Duodenal mucosa (tissue), 2 donors: Measurements from ENCODE around the gene NXPH4.

Experiments
- H3K27ac ChIP-seq: one replicate; pipeline ENCODE4 v1.7.0; 2013; ENCODE audit warnings: low read depth, low read length
- H3K27me3 ChIP-seq, 2 donors: one replicate each; pipeline ENCODE4 v1.7.0; 2013; ENCODE audit warnings: low read length in 2 of 2, control low read depth in 1 of 2; ENCODE audit not compliant: insufficient read depth in 2 of 2, control insufficient read depth in 1 of 2
- H3K36me3 ChIP-seq, 2 donors: one replicate each; pipeline ENCODE4 v1.7.0; 2013; ENCODE audit warnings: low read length in 2 of 2, control low read depth in 1 of 2; ENCODE audit not compliant: insufficient read depth in 2 of 2, control insufficient read depth in 1 of 2
- H3K4me1 ChIP-seq, 2 donors: one replicate each; pipeline ENCODE4 v1.7.0; 2013; ENCODE audit warnings: low read length in 2 of 2, control low read depth in 1 of 2; ENCODE audit not compliant: insufficient read depth in 2 of 2, control insufficient read depth in 1 of 2
- H3K4me3 ChIP-seq, 2 donors: one replicate each; pipeline ENCODE4 v1.7.0; 2013; ENCODE audit warnings: low read length in 2 of 2, low read depth in 1 of 2
- H3K9ac ChIP-seq, 2 donors: one replicate each; pipeline ENCODE4 v1.7.0; 2013; ENCODE audit warnings: low read length in 2 of 2, low read depth in 1 of 2
- H3K9me3 ChIP-seq, 2 donors: one replicate each; pipeline ENCODE4 v1.7.0; 2013; ENCODE audit warnings: low read length in 2 of 2, control low read depth in 1 of 2; ENCODE audit not compliant: control insufficient read depth in 1 of 2

Gene NXPH4

DNA sequence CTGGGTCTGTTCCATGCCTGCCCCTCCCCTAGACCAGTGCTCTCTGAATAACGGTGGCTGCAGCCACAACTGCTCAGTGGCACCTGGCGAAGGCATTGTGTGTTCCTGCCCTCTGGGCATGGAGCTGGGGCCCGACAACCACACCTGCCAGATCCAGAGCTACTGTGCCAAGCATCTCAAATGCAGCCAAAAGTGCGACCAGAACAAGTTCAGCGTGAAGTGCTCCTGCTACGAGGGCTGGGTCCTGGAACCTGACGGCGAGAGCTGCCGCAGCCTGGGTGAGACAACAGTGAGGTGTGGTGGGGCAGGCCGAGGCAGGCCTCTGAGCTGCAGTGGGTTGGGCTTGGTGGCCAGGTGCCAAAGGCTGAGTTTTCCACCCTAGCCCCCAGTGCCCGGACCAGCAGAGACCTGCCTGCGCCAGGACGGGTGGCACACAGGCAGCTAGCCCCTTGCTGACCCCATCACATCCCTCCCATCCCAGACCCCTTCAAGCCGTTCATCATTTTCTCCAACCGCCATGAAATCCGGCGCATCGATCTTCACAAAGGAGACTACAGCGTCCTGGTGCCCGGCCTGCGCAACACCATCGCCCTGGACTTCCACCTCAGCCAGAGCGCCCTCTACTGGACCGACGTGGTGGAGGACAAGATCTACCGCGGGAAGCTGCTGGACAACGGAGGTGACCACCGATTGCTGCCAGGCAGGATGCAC is 41.0 kb upstream of the NXPH4 start:
- Histone ChIP-seq H3K9me3 (no peaks in the 10 kb centered on the region), H3K9ac (no peak overlapping the region), H3K27me3 (no peaks in the 10 kb centered on the region), H3K27ac (no peak overlapping the region), H3K4me3 (no peak overlapping the region), H3K36me3 (peaks cover 44 to 78% of the 10 kb centered on the region in 2 donors), H3K4me1 (no peaks in the 10 kb centered on the region)

DNA sequence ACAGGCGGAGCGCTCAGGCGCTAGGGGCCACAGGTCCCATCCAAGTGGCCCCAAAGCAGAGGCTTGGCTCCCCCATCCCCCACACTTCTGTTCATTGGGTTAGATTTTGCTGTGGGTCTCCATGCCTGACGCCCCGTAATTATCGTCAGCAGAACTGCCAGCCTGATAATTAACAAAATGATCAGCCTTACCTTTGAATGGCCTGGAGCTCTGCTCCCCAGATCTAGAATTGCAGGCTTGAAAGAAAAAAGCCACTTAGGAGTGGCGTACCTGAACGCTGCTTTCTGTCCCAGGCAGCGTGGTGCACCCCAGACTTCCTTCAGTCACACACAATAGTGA is 40.5 kb upstream of the NXPH4 start:
- H3K9ac ChIP-seq, result no peak overlapping the region
- no peak overlapping the region for H3K27ac ChIP-seq
- peaks cover 45 to 84% of the 10 kb centered on the region in 2 donors for H3K36me3 ChIP-seq
- no peaks in the 10 kb centered on the region for H3K4me1 ChIP-seq
- H3K27me3 ChIP-seq, result no peaks in the 10 kb centered on the region
- H3K4me3 ChIP-seq, result no peak overlapping the region
- H3K9me3 ChIP-seq, result no peaks in the 10 kb centered on the region

DNA sequence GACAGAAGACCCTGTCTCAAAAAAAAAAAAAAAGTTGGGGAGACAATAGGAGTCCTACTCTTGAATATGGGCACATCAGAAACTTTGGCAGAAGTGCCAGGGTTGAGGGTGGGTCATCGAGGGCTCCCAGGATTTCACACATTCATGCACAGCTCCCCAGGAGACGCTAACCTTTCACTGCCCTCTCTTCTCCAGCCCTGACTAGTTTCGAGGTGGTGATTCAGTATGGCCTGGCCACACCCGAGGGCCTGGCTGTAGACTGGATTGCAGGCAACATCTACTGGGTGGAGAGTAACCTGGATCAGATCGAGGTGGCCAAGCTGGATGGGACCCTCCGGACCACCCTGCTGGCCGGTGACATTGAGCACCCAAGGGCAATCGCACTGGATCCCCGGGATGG is 39.7 kb upstream of the NXPH4 start:
- Histone ChIP-seq H3K4me3 (no peak overlapping the region), H3K4me1 (no peaks in the 10 kb centered on the region), H3K9ac (no peak overlapping the region), H3K36me3 (peaks cover 45 to 91% of the 10 kb centered on the region in 2 donors), H3K27ac (no peak overlapping the region), H3K27me3 (no peaks in the 10 kb centered on the region), H3K9me3 (no peaks in the 10 kb centered on the region)

DNA sequence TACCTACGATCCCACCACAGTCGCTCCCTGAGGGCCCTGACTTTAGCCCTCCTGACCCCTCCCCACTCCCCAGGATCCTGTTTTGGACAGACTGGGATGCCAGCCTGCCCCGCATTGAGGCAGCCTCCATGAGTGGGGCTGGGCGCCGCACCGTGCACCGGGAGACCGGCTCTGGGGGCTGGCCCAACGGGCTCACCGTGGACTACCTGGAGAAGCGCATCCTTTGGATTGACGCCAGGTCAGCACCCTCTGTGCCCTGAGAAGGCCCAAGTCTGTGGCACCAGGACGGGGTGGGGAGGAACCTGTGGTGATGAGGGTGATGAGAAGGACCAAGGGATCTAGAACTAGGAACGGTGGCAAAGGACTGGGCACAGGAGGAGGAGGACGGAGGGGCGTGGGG is 39.2 kb upstream of the NXPH4 start:
- Histone ChIP-seq H3K27ac (no peak overlapping the region), H3K36me3 (peaks cover 45 to 91% of the 10 kb centered on the region in 2 donors), H3K27me3 (no peaks in the 10 kb centered on the region), H3K9ac (no peak overlapping the region), H3K4me3 (no peak overlapping the region), H3K9me3 (no peaks in the 10 kb centered on the region), H3K4me1 (no peaks in the 10 kb centered on the region)

DNA sequence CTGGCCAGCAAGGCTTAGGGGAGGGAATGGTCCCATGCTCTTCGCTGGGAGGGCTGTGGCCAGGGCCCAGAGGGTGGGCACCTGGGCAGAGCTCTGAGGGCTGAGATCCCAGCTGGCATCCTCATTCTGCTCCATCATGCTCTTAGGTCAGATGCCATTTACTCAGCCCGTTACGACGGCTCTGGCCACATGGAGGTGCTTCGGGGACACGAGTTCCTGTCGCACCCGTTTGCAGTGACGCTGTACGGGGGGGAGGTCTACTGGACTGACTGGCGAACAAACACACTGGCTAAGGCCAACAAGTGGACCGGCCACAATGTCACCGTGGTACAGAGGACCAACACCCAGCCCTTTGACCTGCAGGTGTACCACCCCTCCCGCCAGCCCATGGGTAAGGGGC is 38.4 kb upstream of the NXPH4 start:
- no peaks in the 10 kb centered on the region for H3K27me3 ChIP-seq
- H3K9me3 ChIP-seq, result no peaks in the 10 kb centered on the region
- peaks cover 38 to 84% of the 10 kb centered on the region in 2 donors for H3K36me3 ChIP-seq
- H3K4me1 ChIP-seq, result no peaks in the 10 kb centered on the region
- H3K9ac ChIP-seq, result no peak overlapping the region
- no peak overlapping the region for H3K4me3 ChIP-seq
- H3K27ac ChIP-seq, result no peak overlapping the region

DNA sequence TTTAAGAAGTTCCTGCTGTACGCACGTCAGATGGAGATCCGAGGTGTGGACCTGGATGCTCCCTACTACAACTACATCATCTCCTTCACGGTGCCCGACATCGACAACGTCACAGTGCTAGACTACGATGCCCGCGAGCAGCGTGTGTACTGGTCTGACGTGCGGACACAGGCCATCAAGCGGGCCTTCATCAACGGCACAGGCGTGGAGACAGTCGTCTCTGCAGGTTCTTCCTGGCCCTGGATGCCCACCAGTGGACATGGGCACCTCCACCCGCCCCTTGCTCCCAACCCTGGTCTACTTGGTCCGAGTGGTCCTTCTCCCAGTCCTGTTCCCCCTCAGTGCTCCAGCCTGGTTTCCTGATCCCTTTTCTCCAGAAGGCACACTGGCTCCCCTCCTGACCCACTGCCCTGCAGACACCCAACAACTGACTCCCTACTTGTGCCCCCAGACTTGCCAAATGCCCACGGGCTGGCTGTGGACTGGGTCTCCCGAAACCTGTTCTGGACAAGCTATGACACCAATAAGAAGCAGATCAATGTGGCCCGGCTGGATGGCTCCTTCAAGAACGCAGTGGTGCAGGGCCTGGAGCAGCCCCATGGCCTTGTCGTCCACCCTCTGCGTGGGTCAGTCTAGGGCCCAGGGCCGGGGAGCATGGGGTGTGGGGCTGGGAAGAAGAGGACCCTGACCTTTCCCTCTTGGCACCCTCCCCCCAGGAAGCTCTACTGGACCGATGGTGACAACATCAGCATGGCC is 37.1 kb upstream of the NXPH4 start:
- Histone ChIP-seq H3K9ac (no peak overlapping the region), H3K36me3 (peaks cover 43 to 86% of the 10 kb centered on the region in 2 donors), H3K27ac (no peak overlapping the region), H3K27me3 (no peaks in the 10 kb centered on the region), H3K4me1 (no peaks in the 10 kb centered on the region), H3K4me3 (no peak overlapping the region), H3K9me3 (no peaks in the 10 kb centered on the region)

DNA sequence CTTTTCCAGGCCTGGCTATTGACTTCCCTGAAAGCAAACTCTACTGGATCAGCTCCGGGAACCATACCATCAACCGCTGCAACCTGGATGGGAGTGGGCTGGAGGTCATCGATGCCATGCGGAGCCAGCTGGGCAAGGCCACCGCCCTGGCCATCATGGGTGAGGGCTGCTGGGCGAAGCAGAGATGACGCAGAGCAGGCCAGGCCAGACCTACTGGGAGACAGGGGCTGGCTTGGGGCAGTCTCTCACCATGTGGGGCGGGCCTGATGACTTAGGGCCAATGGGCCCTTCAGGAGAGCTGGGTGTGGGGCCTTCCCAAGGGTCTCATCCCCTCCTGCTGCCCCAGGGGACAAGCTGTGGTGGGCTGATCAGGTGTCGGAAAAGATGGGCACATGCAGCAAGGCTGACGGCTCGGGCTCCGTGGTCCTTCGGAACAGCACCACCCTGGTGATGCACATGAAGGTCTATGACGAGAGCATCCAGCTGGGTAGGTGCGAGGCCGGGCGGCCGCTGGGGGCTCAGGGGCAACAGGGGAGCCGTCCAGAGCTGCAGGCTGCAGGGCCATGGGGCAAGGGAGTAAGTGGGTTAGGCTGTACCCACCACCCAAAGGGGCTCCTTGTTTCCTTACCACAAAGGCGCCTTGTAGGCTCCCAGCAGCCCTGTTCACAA is 36.1 kb upstream of the NXPH4 start:
- H3K9me3 ChIP-seq, result no peaks in the 10 kb centered on the region
- H3K9ac ChIP-seq, result no peak overlapping the region
- no peak overlapping the region for H3K27ac ChIP-seq
- H3K4me1 ChIP-seq, result no peaks in the 10 kb centered on the region
- H3K27me3 ChIP-seq, result no peaks in the 10 kb centered on the region
- H3K36me3 ChIP-seq, result peaks cover 46 to 86% of the 10 kb centered on the region in 2 donors
- H3K4me3 ChIP-seq, result no peak overlapping the region

DNA sequence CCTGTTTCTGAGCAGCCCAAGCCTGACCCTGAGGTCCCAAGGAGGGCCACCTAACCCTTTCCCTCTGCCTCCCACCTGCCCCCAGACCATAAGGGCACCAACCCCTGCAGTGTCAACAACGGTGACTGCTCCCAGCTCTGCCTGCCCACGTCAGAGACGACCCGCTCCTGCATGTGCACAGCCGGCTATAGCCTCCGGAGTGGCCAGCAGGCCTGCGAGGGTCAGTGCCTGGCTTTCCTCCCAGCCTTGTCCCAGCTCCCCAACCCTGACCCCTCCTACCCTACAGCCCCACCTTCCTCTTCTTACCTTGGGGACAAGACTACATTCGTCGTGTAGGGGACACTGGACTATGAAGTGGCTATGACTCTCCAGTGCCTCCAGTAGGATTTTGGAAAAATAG is 35.5 kb upstream of the NXPH4 start:
- peaks cover 50 to 86% of the 10 kb centered on the region in 2 donors for H3K36me3 ChIP-seq
- H3K4me3 ChIP-seq, result no peak overlapping the region
- no peaks in the 10 kb centered on the region for H3K27me3 ChIP-seq
- H3K4me1 ChIP-seq, result no peaks in the 10 kb centered on the region
- no peak overlapping the region for H3K27ac ChIP-seq
- H3K9ac ChIP-seq, result no peak overlapping the region
- H3K9me3 ChIP-seq, result no peaks in the 10 kb centered on the region

DNA sequence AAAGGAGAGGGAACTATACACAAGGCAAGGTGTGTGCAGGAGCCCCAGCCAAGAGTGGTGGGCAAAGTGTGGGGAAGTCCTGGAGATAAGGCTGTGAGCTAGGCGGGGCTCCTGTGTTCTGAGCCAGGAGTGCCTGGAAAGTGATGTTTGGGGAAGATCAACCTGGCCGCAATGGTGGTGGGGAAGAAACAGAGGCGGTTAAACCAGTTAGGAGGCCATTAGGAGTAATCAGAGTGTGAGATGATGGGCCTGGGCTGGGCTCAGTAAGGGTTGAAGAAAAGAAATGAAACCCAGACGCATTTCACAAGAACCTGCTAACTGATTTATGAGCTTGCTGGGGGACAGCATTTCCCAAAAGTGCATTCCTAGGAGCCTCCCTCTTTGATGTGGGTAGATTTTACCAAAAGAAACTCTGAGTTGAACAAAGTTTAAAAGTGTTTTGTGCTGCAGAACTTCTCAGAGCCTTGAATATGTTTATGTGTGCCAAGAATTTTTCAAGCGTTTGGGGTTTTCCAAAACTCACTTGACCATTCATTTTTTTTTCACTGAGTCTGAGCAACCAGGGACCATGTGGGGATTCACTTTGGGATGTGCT is 34.9 kb upstream of the NXPH4 start:
- Histone ChIP-seq H3K4me1 (no peaks in the 10 kb centered on the region), H3K9ac (no peak overlapping the region), H3K4me3 (no peak overlapping the region), H3K36me3 (peaks cover 50 to 86% of the 10 kb centered on the region in 2 donors), H3K9me3 (no peaks in the 10 kb centered on the region), H3K27ac (no peak overlapping the region), H3K27me3 (no peaks in the 10 kb centered on the region)
